Esophagus muscularis mucosa (tissue), 3 donors: Measurements from ENCODE around the gene PPP6R3.

Experiments used
- POLR2A ChIP-seq: fragments of 450-650 bp; IDR thresholded peaks from one replicate; pipeline ENCODE4 v1.6.1; 2017; ENCODE audit warnings: antibody characterized with exemption, moderate library complexity, mild to moderate bottlenecking, low read depth
- POLR2AphosphoS5 ChIP-seq, 2 donors: sonication (generic); formaldehyde crosslinking; IDR thresholded peaks; one replicate each; pipeline ENCODE4 v1.6.1; 2017; ENCODE audit warnings: antibody characterized with exemption in 2 of 2
- TF ChIP-seq, protein P1 (sequence below), 3 experiments: fragments of 200-600 bp in 2 of 3; fragments of 450-650 bp in 1 of 3; sonication (generic) in 2 of 3; IDR thresholded peaks; one replicate each; pipeline ENCODE4 v1.5.1; 2017 to 2019; ENCODE audit warnings: antibody characterized with exemption in 3 of 3, mild to moderate bottlenecking in 2 of 3, moderate library complexity in 1 of 3

DNA sequence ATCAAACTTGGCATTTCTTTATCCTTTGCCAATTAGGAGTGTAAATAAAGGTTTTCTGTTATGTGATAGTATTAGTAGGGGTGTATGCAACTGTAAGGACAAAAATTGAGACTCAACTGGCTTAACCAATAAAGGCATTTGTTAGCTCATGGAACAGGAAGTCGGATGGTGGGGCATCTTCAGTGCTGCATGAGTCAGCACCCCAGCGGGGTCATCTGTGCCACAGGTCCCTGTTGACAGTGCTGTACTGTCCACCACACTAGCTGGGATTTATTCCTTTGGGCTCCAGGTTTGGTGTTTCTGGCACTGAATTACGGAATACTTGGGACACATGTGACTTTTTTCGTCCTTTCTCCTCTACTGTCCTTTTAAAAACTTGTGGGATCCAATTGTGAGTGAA is 86.0 kb downstream of the PPP6R3 start:
- TF ChIP-seq, protein P1, sequence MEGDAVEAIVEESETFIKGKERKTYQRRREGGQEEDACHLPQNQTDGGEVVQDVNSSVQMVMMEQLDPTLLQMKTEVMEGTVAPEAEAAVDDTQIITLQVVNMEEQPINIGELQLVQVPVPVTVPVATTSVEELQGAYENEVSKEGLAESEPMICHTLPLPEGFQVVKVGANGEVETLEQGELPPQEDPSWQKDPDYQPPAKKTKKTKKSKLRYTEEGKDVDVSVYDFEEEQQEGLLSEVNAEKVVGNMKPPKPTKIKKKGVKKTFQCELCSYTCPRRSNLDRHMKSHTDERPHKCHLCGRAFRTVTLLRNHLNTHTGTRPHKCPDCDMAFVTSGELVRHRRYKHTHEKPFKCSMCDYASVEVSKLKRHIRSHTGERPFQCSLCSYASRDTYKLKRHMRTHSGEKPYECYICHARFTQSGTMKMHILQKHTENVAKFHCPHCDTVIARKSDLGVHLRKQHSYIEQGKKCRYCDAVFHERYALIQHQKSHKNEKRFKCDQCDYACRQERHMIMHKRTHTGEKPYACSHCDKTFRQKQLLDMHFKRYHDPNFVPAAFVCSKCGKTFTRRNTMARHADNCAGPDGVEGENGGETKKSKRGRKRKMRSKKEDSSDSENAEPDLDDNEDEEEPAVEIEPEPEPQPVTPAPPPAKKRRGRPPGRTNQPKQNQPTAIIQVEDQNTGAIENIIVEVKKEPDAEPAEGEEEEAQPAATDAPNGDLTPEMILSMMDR (IDR thresholded peaks at IDR 0.05), result no peak
- TF ChIP-seq POLR2A, result no peak
- no peak for TF ChIP-seq POLR2AphosphoS5 (IDR thresholded peaks at IDR 0.05)
